Adrenal gland (tissue), 5 donors: ENCODE data around the gene TCEA2.

Experiments used
- CTCF ChIP-seq, 6 experiments: fragments of 450-650 bp in 4 of 6; fragments of 200-600 bp in 2 of 6; sonication (generic) in 1 of 6; IDR thresholded peaks; 1 replicate in 5 of 6; 2 replicates in 1 of 6; pipeline versions ENCODE4 v1.5.1 to v1.8.0; 2016 to 2021; ENCODE audit warnings: antibody characterized with exemption in 6 of 6, mild to moderate bottlenecking in 2 of 6, moderate library complexity in 1 of 6
- POLR2A ChIP-seq, 2 donors: fragments of 450-650 bp; IDR thresholded peaks; one replicate each; pipeline ENCODE4 v1.6.1; 2017; ENCODE audit warnings: antibody characterized with exemption in 2 of 2, mild to moderate bottlenecking in 2 of 2, moderate library complexity in 1 of 2
- donor health status: DM: no; HTN: no; CAD: no.

GRCh38 chr20:64047046-64047389 is 16.0 kb upstream of the TCEA2 start:
- no peak for TF ChIP-seq CTCF (IDR thresholded peaks at IDR 0.05)
- no peak for TF ChIP-seq POLR2A (IDR thresholded peaks at IDR 0.05)
